WTC11 (cell line): ENCODE results near the gene ACOXL. TPM values are rescaled to one million over a fixed set of nuclear protein-coding genes. Genes with fewer than 3 reads are reported as not detected.

Experiments used
- ATAC-seq: fragments of 200-7000 bp; cut with Tn5 transposase; 2 replicates; pipeline ENCODE4 v1.10.0; 2021; ENCODE audit warnings: mild to moderate bottlenecking, moderate library complexity
- CTCF ChIA-PET: fragments of 300-600 bp; sonication (Branson Sonifier 250); formaldehyde crosslinking; loops from one replicate; lab custom pipeline; 2021; ENCODE audit warnings: antibody characterized with exemption; lab: Charles Lee
- POLR2A ChIA-PET: fragments of 350-600 bp; sonication (Branson Sonifier 250); formaldehyde crosslinking; loops from one replicate; lab custom pipeline; 2021; ENCODE audit warnings: antibody characterized with exemption; lab: Charles Lee
- DNase-seq: peaks from one replicate; pipeline ENCODE4 v3.0.0; 2021; ENCODE audit warnings: low spot score
- H3K27ac Mint-ChIP-seq: 2 replicates; pipeline ENCODE4 v1.8.0; 2021; ENCODE audit warnings: mixed read lengths
- H3K27me3 Mint-ChIP-seq: 2 replicates; pipeline ENCODE4 v1.8.0; 2021; ENCODE audit warnings: low read depth, mild to moderate bottlenecking, moderate library complexity, mixed read lengths
- H3K36me3 Mint-ChIP-seq: 2 replicates; pipeline ENCODE4 v1.8.0; 2021; ENCODE audit warnings: mixed read lengths
- H3K4me1 Mint-ChIP-seq: 2 replicates; pipeline ENCODE4 v1.8.0; 2022; ENCODE audit warnings: mixed read lengths
- H3K4me3 Mint-ChIP-seq: 2 replicates; pipeline ENCODE4 v1.8.0; 2021; ENCODE audit warnings: mild to moderate bottlenecking, moderate library complexity, mixed read lengths
- H3K9me3 Mint-ChIP-seq: 2 replicates; pipeline ENCODE4 v1.8.0; 2021; ENCODE audit warnings: mixed read lengths
- CBFB ChIP-seq: sonication (generic); formaldehyde crosslinking; IDR thresholded peaks from 2 replicates; pipeline ENCODE4 v1.8.1; 2022; ENCODE audit warnings: mild to moderate bottlenecking, low read depth, missing genetic modification reagents
- CREM ChIP-seq: sonication (generic); formaldehyde crosslinking; IDR thresholded peaks from 2 replicates; pipeline ENCODE4 v1.8.1; 2022; ENCODE audit warnings: mild to moderate bottlenecking, missing genetic modification reagents, moderate library complexity
- FOXJ3 ChIP-seq: sonication (generic); formaldehyde crosslinking; IDR thresholded peaks from 2 replicates; pipeline ENCODE4 v1.9.0; 2021; ENCODE audit warnings: missing genetic modification reagents, mild to moderate bottlenecking, borderline replicate concordance
- FOXP1 ChIP-seq: sonication (generic); formaldehyde crosslinking; IDR thresholded peaks from 2 replicates; pipeline ENCODE4 v1.8.0; 2022; ENCODE audit warnings: missing genetic modification reagents, mild to moderate bottlenecking, moderate library complexity, borderline replicate concordance
- HMGA2 ChIP-seq: fragments of 250-450 bp; sonication (Bioruptor Pico); IDR thresholded peaks from 2 replicates; pipeline ENCODE4 v1.4.0; 2021; ENCODE audit warnings: mild to moderate bottlenecking, moderate library complexity
- MYBL2 ChIP-seq: sonication (generic); formaldehyde crosslinking; IDR thresholded peaks from 2 replicates; pipeline ENCODE4 v1.8.1; 2023; ENCODE audit warnings: mild to moderate bottlenecking, moderate library complexity, missing genetic modification reagents
- NFATC4 ChIP-seq: fragments of 250-450 bp; sonication (Bioruptor Pico); IDR thresholded peaks from 2 replicates; pipeline ENCODE4 v1.9.0; 2021; ENCODE audit warnings: mild to moderate bottlenecking
- NFE2L1 ChIP-seq: sonication (generic); formaldehyde crosslinking; IDR thresholded peaks from 2 replicates; pipeline ENCODE4 v1.8.1; 2023; ENCODE audit warnings: missing genetic modification reagents
- NR1H2 ChIP-seq: sonication (generic); formaldehyde crosslinking; IDR thresholded peaks from 2 replicates; pipeline ENCODE4 v1.9.0; 2021; ENCODE audit warnings: mild to moderate bottlenecking, moderate library complexity, missing genetic modification reagents
- NR2C2 ChIP-seq: sonication (generic); formaldehyde crosslinking; IDR thresholded peaks from 2 replicates; pipeline ENCODE4 v1.8.0; 2022; ENCODE audit warnings: mild to moderate bottlenecking, missing genetic modification reagents
- NR3C1 ChIP-seq: sonication (generic); formaldehyde crosslinking; conservative IDR thresholded peaks from 2 replicates; pipeline ENCODE4 v1.8.1; 2023; ENCODE audit warnings: low read depth, mild to moderate bottlenecking, missing genetic modification reagents
- OVOL2 ChIP-seq: fragments of 250-450 bp; sonication (Bioruptor Pico); IDR thresholded peaks from 2 replicates; pipeline ENCODE4 v1.9.0; 2021; ENCODE audit warnings: mild to moderate bottlenecking, borderline replicate concordance
- SP1 ChIP-seq: sonication (generic); formaldehyde crosslinking; conservative IDR thresholded peaks from 2 replicates; pipeline ENCODE4 v1.8.1; 2022; ENCODE audit warnings: missing genetic modification reagents
- TCF7 ChIP-seq: sonication (generic); formaldehyde crosslinking; IDR thresholded peaks from 2 replicates; pipeline ENCODE4 v1.8.0; 2022; ENCODE audit warnings: mild to moderate bottlenecking, low read depth, missing genetic modification reagents, moderate library complexity
- TEAD1 ChIP-seq: sonication (generic); formaldehyde crosslinking; IDR thresholded peaks from 2 replicates; pipeline ENCODE4 v1.8.0; 2022; ENCODE audit warnings: mild to moderate bottlenecking, missing genetic modification reagents
- ZNF232 ChIP-seq: sonication (generic); formaldehyde crosslinking; IDR thresholded peaks from 2 replicates; pipeline ENCODE4 v1.8.0; 2022; ENCODE audit warnings: mild to moderate bottlenecking, missing genetic modification reagents
- ZNF263 ChIP-seq: sonication (generic); formaldehyde crosslinking; IDR thresholded peaks from 2 replicates; pipeline ENCODE4 v1.8.1; 2022; ENCODE audit warnings: low read depth, mild to moderate bottlenecking, moderate library complexity, missing genetic modification reagents
- total RNA-seq: library from RNA; stranded (reverse); gene quantifications from 3 replicates; pipeline ENCODE4 v1.2.3, GENCODE V29; 2021
- TF ChIP-seq, protein P1 (sequence below): sonication (generic); formaldehyde crosslinking; IDR thresholded peaks from 2 replicates; pipeline ENCODE4 v1.8.0; 2023; ENCODE audit warnings: mild to moderate bottlenecking, missing genetic modification reagents
- TF ChIP-seq, protein P2 (sequence below): fragments of 250-450 bp; sonication (Bioruptor Pico); IDR thresholded peaks from 2 replicates; pipeline ENCODE4 v1.9.0; 2021; ENCODE audit warnings: mild to moderate bottlenecking
- TF ChIP-seq, protein P3 (sequence below): sonication (generic); formaldehyde crosslinking; IDR thresholded peaks from 2 replicates; pipeline ENCODE4 v1.8.1; 2023; ENCODE audit warnings: mild to moderate bottlenecking, missing genetic modification reagents, borderline replicate concordance
- TF ChIP-seq, protein P4 (sequence below): fragments of 250-450 bp; sonication (Bioruptor Pico); IDR thresholded peaks from 2 replicates; pipeline ENCODE4 v1.9.0; 2021; ENCODE audit warnings: moderate library complexity, mild to moderate bottlenecking, inconsistent platforms, borderline replicate concordance
- TF ChIP-seq, protein P5 (sequence below): fragments of 250-450 bp; sonication (Bioruptor Pico); IDR thresholded peaks from 2 replicates; pipeline ENCODE4 v1.9.0; 2021; ENCODE audit warnings: mild to moderate bottlenecking
- TF ChIP-seq, protein P6 (sequence below): sonication (generic); formaldehyde crosslinking; IDR thresholded peaks from 2 replicates; pipeline ENCODE4 v1.8.0; 2022; ENCODE audit warnings: mild to moderate bottlenecking, missing genetic modification reagents

Gene ACOXL
- total RNA-seq, 1 experiment from 2014 or later, result 14.9 TPM

DNA sequence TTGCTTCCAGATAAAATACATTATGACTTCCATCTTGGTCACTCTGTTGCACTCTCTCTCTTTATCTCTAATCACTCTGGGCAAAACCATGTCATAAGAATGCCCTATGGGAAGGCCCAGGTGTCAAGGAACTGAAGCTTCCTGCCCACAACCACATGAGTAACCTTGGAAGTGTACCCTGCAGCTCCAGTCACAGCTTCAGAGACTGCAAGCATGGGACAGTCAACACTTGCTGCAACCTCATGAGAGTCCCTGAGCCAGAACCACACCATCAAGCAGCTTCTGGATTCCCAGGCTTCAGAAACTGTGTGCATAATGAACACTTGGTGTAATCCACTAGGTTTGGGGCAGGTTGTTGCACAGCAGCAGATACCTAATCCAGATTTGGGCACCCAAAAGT is 267.3 kb downstream of the ACOXL start (continued):
- TF ChIP-seq, protein P1, sequence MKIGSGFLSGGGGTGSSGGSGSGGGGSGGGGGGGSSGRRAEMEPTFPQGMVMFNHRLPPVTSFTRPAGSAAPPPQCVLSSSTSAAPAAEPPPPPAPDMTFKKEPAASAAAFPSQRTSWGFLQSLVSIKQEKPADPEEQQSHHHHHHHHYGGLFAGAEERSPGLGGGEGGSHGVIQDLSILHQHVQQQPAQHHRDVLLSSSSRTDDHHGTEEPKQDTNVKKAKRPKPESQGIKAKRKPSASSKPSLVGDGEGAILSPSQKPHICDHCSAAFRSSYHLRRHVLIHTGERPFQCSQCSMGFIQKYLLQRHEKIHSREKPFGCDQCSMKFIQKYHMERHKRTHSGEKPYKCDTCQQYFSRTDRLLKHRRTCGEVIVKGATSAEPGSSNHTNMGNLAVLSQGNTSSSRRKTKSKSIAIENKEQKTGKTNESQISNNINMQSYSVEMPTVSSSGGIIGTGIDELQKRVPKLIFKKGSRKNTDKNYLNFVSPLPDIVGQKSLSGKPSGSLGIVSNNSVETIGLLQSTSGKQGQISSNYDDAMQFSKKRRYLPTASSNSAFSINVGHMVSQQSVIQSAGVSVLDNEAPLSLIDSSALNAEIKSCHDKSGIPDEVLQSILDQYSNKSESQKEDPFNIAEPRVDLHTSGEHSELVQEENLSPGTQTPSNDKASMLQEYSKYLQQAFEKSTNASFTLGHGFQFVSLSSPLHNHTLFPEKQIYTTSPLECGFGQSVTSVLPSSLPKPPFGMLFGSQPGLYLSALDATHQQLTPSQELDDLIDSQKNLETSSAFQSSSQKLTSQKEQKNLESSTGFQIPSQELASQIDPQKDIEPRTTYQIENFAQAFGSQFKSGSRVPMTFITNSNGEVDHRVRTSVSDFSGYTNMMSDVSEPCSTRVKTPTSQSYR (CRISPR knock-in tag), result no peak
- no peak for TF ChIP-seq NR1H2 (CRISPR knock-in tag)
- TF ChIP-seq, protein P2, sequence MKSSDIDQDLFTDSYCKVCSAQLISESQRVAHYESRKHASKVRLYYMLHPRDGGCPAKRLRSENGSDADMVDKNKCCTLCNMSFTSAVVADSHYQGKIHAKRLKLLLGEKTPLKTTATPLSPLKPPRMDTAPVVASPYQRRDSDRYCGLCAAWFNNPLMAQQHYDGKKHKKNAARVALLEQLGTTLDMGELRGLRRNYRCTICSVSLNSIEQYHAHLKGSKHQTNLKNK (CRISPR knock-in tag), result no peak
- TF ChIP-seq MYBL2 (CRISPR knock-in tag), result no peak
- TF ChIP-seq CREM (CRISPR knock-in tag), result no peak
- no peak for TF ChIP-seq NFATC4 (CRISPR knock-in tag)
- TF ChIP-seq, protein P3, sequence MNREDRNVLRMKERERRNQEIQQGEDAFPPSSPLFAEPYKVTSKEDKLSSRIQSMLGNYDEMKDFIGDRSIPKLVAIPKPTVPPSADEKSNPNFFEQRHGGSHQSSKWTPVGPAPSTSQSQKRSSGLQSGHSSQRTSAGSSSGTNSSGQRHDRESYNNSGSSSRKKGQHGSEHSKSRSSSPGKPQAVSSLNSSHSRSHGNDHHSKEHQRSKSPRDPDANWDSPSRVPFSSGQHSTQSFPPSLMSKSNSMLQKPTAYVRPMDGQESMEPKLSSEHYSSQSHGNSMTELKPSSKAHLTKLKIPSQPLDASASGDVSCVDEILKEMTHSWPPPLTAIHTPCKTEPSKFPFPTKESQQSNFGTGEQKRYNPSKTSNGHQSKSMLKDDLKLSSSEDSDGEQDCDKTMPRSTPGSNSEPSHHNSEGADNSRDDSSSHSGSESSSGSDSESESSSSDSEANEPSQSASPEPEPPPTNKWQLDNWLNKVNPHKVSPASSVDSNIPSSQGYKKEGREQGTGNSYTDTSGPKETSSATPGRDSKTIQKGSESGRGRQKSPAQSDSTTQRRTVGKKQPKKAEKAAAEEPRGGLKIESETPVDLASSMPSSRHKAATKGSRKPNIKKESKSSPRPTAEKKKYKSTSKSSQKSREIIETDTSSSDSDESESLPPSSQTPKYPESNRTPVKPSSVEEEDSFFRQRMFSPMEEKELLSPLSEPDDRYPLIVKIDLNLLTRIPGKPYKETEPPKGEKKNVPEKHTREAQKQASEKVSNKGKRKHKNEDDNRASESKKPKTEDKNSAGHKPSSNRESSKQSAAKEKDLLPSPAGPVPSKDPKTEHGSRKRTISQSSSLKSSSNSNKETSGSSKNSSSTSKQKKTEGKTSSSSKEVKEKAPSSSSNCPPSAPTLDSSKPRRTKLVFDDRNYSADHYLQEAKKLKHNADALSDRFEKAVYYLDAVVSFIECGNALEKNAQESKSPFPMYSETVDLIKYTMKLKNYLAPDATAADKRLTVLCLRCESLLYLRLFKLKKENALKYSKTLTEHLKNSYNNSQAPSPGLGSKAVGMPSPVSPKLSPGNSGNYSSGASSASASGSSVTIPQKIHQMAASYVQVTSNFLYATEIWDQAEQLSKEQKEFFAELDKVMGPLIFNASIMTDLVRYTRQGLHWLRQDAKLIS (CRISPR knock-in tag), result no peak
- TF ChIP-seq ZNF232 (CRISPR knock-in tag), result no peak
- TF ChIP-seq CBFB (CRISPR knock-in tag), result no peak

DNA sequence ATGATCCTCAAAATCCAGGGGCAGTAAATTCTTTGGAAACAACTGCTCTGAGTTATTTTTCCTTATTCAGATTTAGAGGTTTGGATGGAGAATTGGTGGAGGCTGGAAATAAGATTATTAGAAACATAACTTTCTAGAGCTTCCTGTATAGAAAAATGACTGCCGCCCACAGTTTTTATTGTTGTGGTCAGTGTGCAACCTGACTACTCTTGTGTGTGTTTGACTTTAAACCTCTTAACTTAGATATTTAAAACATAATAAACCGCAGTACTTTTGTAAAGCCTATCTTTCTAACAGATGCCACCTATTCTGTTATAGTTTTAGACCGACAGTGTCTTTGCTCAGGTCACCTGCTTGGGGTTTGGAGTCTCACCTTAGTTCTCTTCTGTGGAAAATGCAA is 272.9 kb downstream of the ACOXL start:
- Mint-ChIP-seq H3K9me3 (peaks cover 33% of the 10 kb centered on the region), H3K36me3 (peaks cover 19% of the 10 kb centered on the region), H3K27ac (no peak overlapping the region), H3K27me3 (no peaks in the 10 kb centered on the region; the same call in 1 of the 2 replicates), H3K4me3 (no peak overlapping the region), H3K4me1 (no peaks in the 10 kb centered on the region)
- ChIA-PET CTCF (no interaction called here), POLR2A (no interaction called here)
- DNase-seq (no peak), ATAC-seq (no peak)
- no peak for TF ChIP-seq TCF7 (CRISPR knock-in tag)
- no peak for TF ChIP-seq SP1

DNA sequence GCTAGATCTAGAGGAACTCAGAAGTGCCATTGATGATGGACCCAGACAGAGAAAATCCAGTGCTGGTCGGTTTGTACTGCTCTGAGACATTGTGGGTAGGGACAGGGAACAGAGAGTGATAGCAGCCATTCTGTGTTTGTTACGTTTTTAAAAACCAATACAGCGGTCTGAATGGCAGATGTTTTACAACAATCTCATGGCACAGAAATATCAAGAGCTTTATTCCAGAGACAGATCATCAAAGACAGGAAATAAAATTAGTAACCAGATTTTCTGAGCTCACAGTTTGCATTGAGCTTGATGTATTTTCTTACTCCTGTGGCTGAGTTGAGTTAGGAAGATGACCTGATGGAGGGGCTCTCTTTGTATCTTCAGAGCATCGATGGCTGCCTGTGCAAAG is 273.4 kb downstream of the ACOXL start:
- H3K27ac Mint-ChIP-seq, result no peak overlapping the region
- CTCF ChIA-PET, result no interaction called here
- TF ChIP-seq FOXJ3 (CRISPR knock-in tag), result no peak
- TF ChIP-seq OVOL2, result no peak
- no peak for TF ChIP-seq HMGA2 (CRISPR knock-in tag)
- TF ChIP-seq, protein P4, sequence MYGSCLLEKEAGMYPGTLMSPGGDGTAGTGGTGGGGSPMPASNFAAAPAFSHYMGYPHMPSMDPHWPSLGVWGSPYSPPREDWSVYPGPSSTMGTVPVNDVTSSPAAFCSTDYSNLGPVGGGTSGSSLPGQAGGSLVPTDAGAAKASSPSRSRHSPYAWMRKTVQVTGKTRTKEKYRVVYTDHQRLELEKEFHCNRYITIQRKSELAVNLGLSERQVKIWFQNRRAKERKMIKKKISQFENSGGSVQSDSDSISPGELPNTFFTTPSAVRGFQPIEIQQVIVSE, result no peak
- TF ChIP-seq NFE2L1 (CRISPR knock-in tag), result no peak
- TF ChIP-seq, protein P5, sequence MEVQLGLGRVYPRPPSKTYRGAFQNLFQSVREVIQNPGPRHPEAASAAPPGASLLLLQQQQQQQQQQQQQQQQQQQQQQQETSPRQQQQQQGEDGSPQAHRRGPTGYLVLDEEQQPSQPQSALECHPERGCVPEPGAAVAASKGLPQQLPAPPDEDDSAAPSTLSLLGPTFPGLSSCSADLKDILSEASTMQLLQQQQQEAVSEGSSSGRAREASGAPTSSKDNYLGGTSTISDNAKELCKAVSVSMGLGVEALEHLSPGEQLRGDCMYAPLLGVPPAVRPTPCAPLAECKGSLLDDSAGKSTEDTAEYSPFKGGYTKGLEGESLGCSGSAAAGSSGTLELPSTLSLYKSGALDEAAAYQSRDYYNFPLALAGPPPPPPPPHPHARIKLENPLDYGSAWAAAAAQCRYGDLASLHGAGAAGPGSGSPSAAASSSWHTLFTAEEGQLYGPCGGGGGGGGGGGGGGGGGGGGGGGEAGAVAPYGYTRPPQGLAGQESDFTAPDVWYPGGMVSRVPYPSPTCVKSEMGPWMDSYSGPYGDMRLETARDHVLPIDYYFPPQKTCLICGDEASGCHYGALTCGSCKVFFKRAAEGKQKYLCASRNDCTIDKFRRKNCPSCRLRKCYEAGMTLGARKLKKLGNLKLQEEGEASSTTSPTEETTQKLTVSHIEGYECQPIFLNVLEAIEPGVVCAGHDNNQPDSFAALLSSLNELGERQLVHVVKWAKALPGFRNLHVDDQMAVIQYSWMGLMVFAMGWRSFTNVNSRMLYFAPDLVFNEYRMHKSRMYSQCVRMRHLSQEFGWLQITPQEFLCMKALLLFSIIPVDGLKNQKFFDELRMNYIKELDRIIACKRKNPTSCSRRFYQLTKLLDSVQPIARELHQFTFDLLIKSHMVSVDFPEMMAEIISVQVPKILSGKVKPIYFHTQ, result no peak
- no peak for TF ChIP-seq NR2C2 (CRISPR knock-in tag)
- TF ChIP-seq NR3C1, result no peak
- TF ChIP-seq MYBL2 (CRISPR knock-in tag), result no peak
- no peak for TF ChIP-seq FOXP1 (CRISPR knock-in tag)
- no peak for TF ChIP-seq ZNF263 (CRISPR knock-in tag)
- TF ChIP-seq TEAD1 (CRISPR knock-in tag), result no peak
- TF ChIP-seq, protein P6, sequence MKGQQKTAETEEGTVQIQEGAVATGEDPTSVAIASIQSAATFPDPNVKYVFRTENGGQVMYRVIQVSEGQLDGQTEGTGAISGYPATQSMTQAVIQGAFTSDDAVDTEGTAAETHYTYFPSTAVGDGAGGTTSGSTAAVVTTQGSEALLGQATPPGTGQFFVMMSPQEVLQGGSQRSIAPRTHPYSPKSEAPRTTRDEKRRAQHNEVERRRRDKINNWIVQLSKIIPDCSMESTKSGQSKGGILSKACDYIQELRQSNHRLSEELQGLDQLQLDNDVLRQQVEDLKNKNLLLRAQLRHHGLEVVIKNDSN, result no peak
- TF ChIP-seq, all 79 proteins: peak for 0
- Mint-ChIP-seq H3K27me3 (no peaks in the 10 kb centered on the region; the same call in 1 of the 2 replicates), H3K4me3 (no peak overlapping the region), H3K36me3 (peaks cover 16% of the 10 kb centered on the region), H3K9me3 (peaks cover 37% of the 10 kb centered on the region), H3K4me1 (no peaks in the 10 kb centered on the region)
- DNase-seq (no peak), ATAC-seq (no peak)
- POLR2A ChIA-PET, result no interaction called here
